ENCODE results near the gene RNF217.

Gene RNF217

GRCh38 chr6:125057392-125058246 is 95.4 kb downstream of the RNF217 start:
- H3K4me1 ChIP-seq (ENCODE audit: low read depth, poor library complexity, severe bottlenecking): no peaks in the 10 kb centered on the region

GRCh38 chr6:125058546-125058945 is 96.3 kb downstream of the RNF217 start:
- Histone ChIP-seq H3K4me1 (ENCODE audit: low read depth, poor library complexity, severe bottlenecking) (no peaks in the 10 kb centered on the region), H3K4me2 (no peak overlapping the region), H2AFZ (ENCODE audit: low read depth) (no peak overlapping the region), H3K4me3 (IDR thresholded peaks at IDR 0.05; ENCODE audit: insufficient read depth, low read depth, low read length) (no peak overlapping the region), H3K27me3 (ENCODE audit: insufficient read depth, low read depth) (no peaks in the 10 kb centered on the region), H3K9ac (no peak overlapping the region), H3K27ac (no peak overlapping the region), H3K36me3 (ENCODE audit: insufficient read depth) (no peaks in the 10 kb centered on the region), H4K20me1 (ENCODE audit: insufficient read depth) (no peaks in the 10 kb centered on the region), H3K79me2 (ENCODE audit: insufficient read depth, low read depth) (no peaks in the 10 kb centered on the region)
- no peak for TF ChIP-seq CTCF (conservative IDR thresholded peaks at IDR 0.05; ENCODE audit: low read depth, low read length)

More at GRCh38 chr6:125057392-125058246, 95.4 kb downstream of the RNF217 start:
- no peak overlapping the region for H2AFZ ChIP-seq (ENCODE audit: low read depth)
- H3K36me3 ChIP-seq (ENCODE audit: insufficient read depth): no peaks in the 10 kb centered on the region
- H3K4me2 ChIP-seq: no peak overlapping the region
- no peak overlapping the region for H3K9ac ChIP-seq
- no peaks in the 10 kb centered on the region for H3K79me2 ChIP-seq (ENCODE audit: insufficient read depth, low read depth)
- no peak overlapping the region for H3K4me3 ChIP-seq (IDR thresholded peaks at IDR 0.05; ENCODE audit: insufficient read depth, low read depth, low read length)
- no peaks in the 10 kb centered on the region for H3K27me3 ChIP-seq (ENCODE audit: insufficient read depth, low read depth)
- H3K27ac ChIP-seq: no peak overlapping the region
- no peaks in the 10 kb centered on the region for H4K20me1 ChIP-seq (ENCODE audit: insufficient read depth)
- no peak for TF ChIP-seq CTCF (conservative IDR thresholded peaks at IDR 0.05; ENCODE audit: low read depth, low read length)

GRCh38 chr6:125063307-125063706 is 101.1 kb downstream of the RNF217 start:
- H3K27ac ChIP-seq: no peak overlapping the region
- no peak overlapping the region for H3K9ac ChIP-seq
- no peak for TF ChIP-seq CTCF (conservative IDR thresholded peaks at IDR 0.05; ENCODE audit: low read depth, low read length)

GRCh38 chr6:125066140-125066539 is 103.9 kb downstream of the RNF217 start:
- H2AFZ ChIP-seq (ENCODE audit: low read depth): no peak overlapping the region
- H3K4me2 ChIP-seq: no peak overlapping the region
- no peaks in the 10 kb centered on the region for H4K20me1 ChIP-seq (ENCODE audit: insufficient read depth)
- no peak overlapping the region for H3K4me3 ChIP-seq (IDR thresholded peaks at IDR 0.05; ENCODE audit: insufficient read depth, low read depth, low read length)
- H3K27me3 ChIP-seq (ENCODE audit: insufficient read depth, low read depth): no peaks in the 10 kb centered on the region
- no peak overlapping the region for H3K9ac ChIP-seq
- no peaks in the 10 kb centered on the region for H3K79me2 ChIP-seq (ENCODE audit: insufficient read depth, low read depth)
- no peaks in the 10 kb centered on the region for H3K36me3 ChIP-seq (ENCODE audit: insufficient read depth)
- H3K4me1 ChIP-seq (ENCODE audit: low read depth, poor library complexity, severe bottlenecking): peaks cover 13% of the 10 kb centered on the region
- no peak overlapping the region for H3K27ac ChIP-seq
- TF ChIP-seq CTCF (conservative IDR thresholded peaks at IDR 0.05; ENCODE audit: low read depth, low read length): no peak

More at GRCh38 chr6:125063307-125063706, 101.1 kb downstream of the RNF217 start:
- peaks cover 13% of the 10 kb centered on the region for H3K4me1 ChIP-seq (ENCODE audit: low read depth, poor library complexity, severe bottlenecking)
- no peaks in the 10 kb centered on the region for H3K79me2 ChIP-seq (ENCODE audit: insufficient read depth, low read depth)
- H3K4me3 ChIP-seq (IDR thresholded peaks at IDR 0.05; ENCODE audit: insufficient read depth, low read depth, low read length): no peak overlapping the region
- H3K27me3 ChIP-seq (ENCODE audit: insufficient read depth, low read depth): no peaks in the 10 kb centered on the region
- no peaks in the 10 kb centered on the region for H4K20me1 ChIP-seq (ENCODE audit: insufficient read depth)
- no peaks in the 10 kb centered on the region for H3K36me3 ChIP-seq (ENCODE audit: insufficient read depth)
- H3K4me2 ChIP-seq: no peak overlapping the region
- no peak overlapping the region for H2AFZ ChIP-seq (ENCODE audit: low read depth)

Data from KMS-11 (cell line).